GM18507 (cell line): ENCODE data around the gene WASHC1.
"Not testable (repeated sequence)": the region's sequence is repeated elsewhere in the genome, so short reads cannot be mapped to it uniquely, and the experiment has no call there.

Source experiments
- DNase-seq: peaks from one replicate; pipeline ENCODE4 v3.0.0; 2011; ENCODE audit warnings: low read depth; ENCODE audit not compliant: insufficient read length; ENCODE audit errors: extremely low spot score
- FAIRE-seq: peaks from 2 replicates; lab custom pipeline; 2011; peaks lifted over from hg19 to GRCh38; lab: Jason Lieb, UNC

WASHC1 gene

DNA sequence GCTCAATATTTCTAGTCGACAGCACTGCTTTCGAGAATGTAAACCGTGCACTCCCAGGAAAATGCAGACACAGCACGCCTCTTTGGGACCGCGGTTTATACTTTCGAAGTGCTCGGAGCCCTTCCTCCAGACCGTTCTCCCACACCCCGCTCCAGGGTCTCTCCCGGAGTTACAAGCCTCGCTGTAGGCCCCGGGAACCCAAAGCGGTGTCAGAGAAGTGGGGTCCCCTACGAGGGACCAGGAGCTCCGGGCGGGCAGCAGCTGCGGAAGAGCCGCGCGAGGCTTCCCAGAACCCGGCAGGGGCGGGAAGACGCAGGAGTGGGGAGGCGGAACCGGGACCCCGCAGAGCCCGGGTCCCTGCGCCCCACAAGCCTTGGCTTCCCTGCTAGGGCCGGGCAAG lies 481 bp downstream of the WASHC1 start:
- not testable (repeated sequence) for FAIRE-seq, DNase-seq

DNA sequence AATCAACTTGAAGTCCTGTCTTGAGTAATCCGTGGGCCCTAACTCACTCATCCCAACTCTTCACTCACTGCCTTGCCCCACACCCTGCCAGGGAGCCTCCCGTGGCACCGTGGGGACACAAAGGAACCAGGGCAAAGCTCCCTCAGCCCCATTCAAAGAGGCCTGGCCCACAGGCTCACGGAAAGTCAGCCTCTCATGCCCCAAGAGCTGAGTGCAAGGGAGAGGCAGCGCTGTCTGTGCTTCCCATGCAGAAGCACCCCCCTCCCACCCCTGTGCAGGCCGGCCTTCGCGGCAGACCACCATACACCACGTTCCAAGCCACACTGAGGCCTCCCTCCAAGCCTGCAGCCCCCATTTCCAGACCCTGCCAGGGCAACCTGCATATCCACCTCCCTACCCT lies 7.6 kb downstream of the WASHC1 start:
- not testable (repeated sequence) for FAIRE-seq, DNase-seq

DNA sequence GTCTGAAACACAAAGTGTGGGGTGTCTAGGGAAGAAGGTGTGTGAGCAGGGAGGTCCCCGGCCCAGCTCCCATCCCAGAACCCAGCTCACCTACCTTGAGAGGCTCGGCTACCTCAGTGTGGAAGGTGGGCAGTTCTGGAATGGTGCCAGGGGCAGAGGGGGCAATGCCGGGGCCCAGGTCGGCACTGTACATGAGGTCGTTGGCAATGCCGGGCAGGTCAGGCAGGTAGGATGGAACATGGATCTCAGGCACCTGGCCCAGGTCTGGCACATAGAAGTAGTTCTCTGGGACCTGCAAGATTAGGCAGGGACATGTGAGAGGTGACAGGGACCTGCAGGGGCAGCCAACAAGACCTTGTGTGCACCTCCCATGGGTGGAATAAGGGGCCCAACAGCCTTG lies 12.4 kb downstream of the WASHC1 start:
- FAIRE-seq, DNase-seq: not testable (repeated sequence)

DNA sequence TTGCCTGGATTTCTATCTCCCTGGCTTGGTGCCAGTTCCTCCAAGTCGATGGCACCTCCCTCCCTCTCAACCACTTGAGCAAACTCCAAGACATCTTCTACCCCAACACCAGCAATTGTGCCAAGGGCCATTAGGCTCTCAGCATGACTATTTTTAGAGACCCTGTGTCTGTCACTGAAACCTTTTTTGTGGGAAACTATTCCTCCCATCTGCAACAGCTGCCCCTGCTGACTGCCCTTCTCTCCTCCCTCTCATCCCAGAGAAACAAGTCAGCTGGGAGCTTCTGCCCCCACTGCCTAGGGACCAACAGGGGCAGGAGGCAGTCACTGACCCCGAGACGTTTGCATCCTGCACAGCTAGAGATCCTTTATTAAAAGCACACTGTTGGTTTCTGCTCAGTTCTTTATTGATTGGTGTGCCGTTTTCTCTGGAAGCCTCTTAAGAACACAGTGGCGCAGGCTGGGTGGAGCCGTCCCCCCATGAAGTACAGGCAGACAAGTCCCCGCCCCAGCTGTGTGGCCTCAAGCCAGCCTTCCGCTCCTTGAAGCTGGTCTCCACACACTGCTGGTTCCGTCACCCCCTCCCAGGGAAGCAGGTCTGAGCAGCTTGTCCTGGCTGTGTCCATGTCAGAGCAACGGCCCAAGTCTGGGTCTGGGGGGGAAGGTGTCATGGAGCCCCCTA lies 15.0 kb downstream of the WASHC1 start:
- not testable (repeated sequence) for DNase-seq, FAIRE-seq

- not testable (repeated sequence) for FAIRE-seq, DNase-seq
Observed at GRCh38 chr9:11206-11605, 18.1 kb downstream of the WASHC1 start.

DNA sequence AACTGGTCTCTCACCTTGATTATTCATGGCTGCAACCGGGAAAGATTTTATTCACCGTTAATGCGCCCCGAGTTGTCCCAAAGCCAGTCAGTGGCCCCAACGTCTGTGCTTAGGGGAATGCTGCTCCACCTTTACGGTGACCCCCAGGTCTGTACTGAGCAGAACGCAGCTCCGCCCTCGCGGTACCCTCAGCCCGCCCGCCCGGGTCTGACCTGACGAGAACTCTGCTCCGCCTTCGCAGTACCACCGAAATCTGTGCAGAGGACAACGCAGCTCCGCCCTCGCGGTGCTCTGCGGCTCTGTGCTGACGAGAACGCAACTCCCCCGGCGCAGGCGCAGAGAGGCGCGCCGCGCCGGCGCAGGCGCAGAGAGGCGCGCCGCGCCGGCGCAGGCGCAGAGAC lies 18.6 kb downstream of the WASHC1 start:
- DNase-seq, FAIRE-seq: not testable (repeated sequence)

DNA sequence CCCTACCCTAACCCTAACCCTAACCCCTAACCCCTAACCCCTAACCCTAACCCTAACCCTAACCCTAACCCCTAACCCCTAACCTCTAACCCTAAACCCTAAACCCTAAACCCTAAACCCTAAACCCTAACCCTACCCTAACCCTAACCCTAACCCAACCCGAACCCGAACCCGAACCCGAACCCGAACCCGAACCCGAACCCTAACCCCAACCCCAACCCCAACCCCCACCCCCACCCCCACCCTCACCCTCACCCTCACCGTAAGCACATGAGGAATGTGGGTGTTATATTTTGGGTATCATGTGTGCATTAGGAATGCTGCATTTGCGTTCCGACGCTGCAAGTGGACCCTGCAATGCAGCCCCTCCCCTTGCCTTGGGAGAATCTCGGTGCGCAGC lies 19.0 kb downstream of the WASHC1 start:
- not testable (repeated sequence) for FAIRE-seq, DNase-seq
